T-helper 2 cell treated with Interferon-gamma antibody and Interleukin-4, amounts not matched to agents 5 μg/mL and 100 μg/mL, for 36 hours (primary cell): ENCODE measurements around the gene ZDHHC4.

Source experiments
- DNase-seq: peaks from one replicate; pipeline ENCODE4 v3.0.0; 2021; ENCODE audit warnings: low spot score
- H3K27ac Mint-ChIP-seq: one replicate; pipeline ENCODE4 v1.8.0; 2021; ENCODE audit warnings: mild to moderate bottlenecking, mixed read lengths
- H3K27me3 Mint-ChIP-seq: one replicate; pipeline ENCODE4 v1.8.0; 2021; ENCODE audit warnings: low read depth, mixed read lengths
- H3K36me3 Mint-ChIP-seq: one replicate; pipeline ENCODE4 v1.8.0; 2021; ENCODE audit warnings: low read depth, mixed read lengths
- H3K4me1 Mint-ChIP-seq: one replicate; pipeline ENCODE4 v1.8.0; 2021; ENCODE audit warnings: low read depth, mixed read lengths
- H3K4me3 Mint-ChIP-seq: one replicate; pipeline ENCODE4 v1.8.0; 2022; ENCODE audit warnings: mild to moderate bottlenecking, moderate library complexity, mixed read lengths
- H3K9me3 Mint-ChIP-seq: one replicate; pipeline ENCODE4 v1.8.0; 2021; ENCODE audit warnings: mixed read lengths

The ZDHHC4 gene

DNA sequence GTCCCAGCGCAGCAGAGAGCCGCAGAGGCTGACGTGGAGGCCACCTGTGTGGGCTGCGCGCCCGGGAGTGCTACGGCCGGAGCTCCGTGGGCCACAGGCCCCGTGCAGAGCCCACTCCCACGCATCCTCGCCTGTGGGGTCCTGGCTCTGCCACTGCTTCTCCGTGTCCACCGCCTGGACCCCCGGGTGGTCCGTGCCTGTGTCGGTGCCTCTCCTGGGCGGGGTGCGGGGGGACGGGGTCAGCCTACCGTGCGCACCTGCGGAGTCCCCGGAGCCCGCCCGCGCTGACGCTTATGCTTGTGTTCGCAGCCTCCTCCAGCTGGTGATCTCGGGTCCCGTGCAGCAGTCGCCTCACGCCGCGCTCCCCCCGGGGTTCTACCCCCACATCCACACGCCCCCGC is 30.4 kb downstream of the ZDHHC4 start:
- no peak overlapping the region for H3K27ac Mint-ChIP-seq
- no peak for DNase-seq
- H3K36me3 Mint-ChIP-seq = peaks cover 19% of the 10 kb centered on the region
- H3K4me1 Mint-ChIP-seq = no peaks in the 10 kb centered on the region
- H3K4me3 Mint-ChIP-seq = no peak overlapping the region
- H3K9me3 Mint-ChIP-seq = no peaks in the 10 kb centered on the region
- peaks cover 2% of the 10 kb centered on the region for H3K27me3 Mint-ChIP-seq

DNA sequence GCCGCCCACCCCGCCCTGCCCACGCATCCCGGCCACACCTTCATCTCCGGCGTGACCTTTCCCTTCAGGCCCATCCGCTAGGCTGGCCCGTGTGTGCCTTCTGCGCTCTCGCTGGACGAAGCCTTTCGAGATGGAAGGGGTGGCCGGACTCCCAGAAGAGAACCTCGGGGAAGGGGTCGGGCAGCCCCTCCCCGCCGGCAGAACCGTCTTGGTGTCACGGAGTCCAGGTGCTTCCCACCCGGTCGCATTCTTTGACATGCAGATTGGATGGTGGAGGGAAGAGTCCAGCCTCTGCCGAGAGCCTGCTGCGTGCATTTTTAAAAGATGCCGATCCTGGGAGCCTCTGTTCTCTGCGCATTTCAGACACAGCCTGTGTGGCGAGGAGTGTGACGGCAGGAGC is 30.8 kb downstream of the ZDHHC4 start:
- H3K4me3 Mint-ChIP-seq = no peak overlapping the region
- no peaks in the 10 kb centered on the region for H3K4me1 Mint-ChIP-seq
- peaks cover 18% of the 10 kb centered on the region for H3K36me3 Mint-ChIP-seq
- H3K27me3 Mint-ChIP-seq = peaks cover 6% of the 10 kb centered on the region
- no peaks in the 10 kb centered on the region for H3K9me3 Mint-ChIP-seq
- no peak overlapping the region for H3K27ac Mint-ChIP-seq
- DNase-seq = no peak

DNA sequence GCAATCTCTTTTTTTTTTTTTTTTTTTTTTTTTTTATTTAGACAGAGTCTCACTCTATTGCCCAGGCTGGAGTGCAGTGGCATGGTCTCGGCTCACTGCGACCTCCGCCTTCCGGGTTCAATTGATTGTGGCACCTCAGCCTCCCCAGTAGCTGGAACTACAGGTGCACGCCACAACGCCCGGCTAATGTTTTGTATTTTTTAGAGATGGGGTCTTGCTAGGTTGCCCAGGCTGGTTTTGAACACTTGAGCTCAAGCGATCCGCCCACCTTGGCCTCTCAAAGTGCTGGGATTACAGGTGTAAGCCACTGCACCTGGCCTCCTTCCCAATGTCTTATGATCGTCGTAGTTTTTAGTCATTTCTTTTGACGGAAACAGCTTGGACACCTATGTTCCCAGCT is 31.5 kb downstream of the ZDHHC4 start:
- no peak for DNase-seq
- Mint-ChIP-seq H3K4me1 (no peaks in the 10 kb centered on the region), H3K27ac (no peak overlapping the region), H3K9me3 (no peaks in the 10 kb centered on the region), H3K36me3 (peaks cover 14% of the 10 kb centered on the region), H3K27me3 (peaks cover 8% of the 10 kb centered on the region), H3K4me3 (no peak overlapping the region)

DNA sequence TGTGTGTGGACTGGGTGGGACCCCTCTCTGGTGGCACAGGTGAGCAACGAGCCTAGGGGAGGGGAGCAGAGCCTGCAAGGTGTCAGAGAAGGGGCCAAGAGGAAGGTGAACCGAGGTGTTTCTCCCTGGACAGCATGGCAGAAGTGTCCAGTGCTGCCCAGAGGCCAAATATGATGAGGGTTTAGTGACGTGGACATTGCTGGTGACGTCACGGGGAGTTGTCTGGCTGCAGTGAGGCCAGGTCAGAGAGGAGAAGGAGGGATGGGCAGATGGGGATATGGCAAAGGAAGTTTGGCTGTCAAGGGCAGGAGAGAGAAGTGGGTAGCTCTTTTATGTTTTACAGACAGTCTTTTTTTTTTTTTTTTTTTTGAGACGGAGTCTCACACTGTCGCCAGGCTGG is 35.6 kb downstream of the ZDHHC4 start:
- Mint-ChIP-seq H3K27ac (no peak overlapping the region), H3K36me3 (peaks cover 2% of the 10 kb centered on the region), H3K4me1 (peaks cover 3% of the 10 kb centered on the region), H3K27me3 (peaks cover 32% of the 10 kb centered on the region), H3K4me3 (no peak overlapping the region), H3K9me3 (no peaks in the 10 kb centered on the region)
- no peak for DNase-seq

DNA sequence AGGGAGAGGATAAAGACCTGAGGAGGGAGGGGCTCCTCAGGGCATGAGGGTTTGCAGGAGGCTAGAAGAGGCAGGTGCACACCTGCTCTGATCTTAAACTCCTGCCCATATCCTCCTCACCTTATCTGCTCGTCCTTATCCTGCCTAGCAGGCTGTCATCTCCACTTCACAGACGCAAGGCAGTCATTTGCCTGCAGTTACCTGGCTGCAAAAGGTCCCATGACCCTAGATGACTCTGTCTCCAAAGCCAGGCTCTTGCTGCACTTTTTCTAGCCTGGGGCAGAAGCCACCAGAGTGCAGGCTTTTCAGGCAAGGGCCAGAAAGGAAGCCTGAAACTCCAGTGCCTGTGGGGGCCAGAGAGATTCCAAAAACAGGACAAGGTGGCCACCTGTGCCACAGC is 36.5 kb downstream of the ZDHHC4 start:
- no peak overlapping the region for H3K27ac Mint-ChIP-seq
- no peak overlapping the region for H3K4me3 Mint-ChIP-seq
- no peaks in the 10 kb centered on the region for H3K9me3 Mint-ChIP-seq
- H3K4me1 Mint-ChIP-seq = peaks cover 3% of the 10 kb centered on the region
- no peak for DNase-seq
- peaks cover 2% of the 10 kb centered on the region for H3K36me3 Mint-ChIP-seq
- peaks cover 40% of the 10 kb centered on the region for H3K27me3 Mint-ChIP-seq

DNA sequence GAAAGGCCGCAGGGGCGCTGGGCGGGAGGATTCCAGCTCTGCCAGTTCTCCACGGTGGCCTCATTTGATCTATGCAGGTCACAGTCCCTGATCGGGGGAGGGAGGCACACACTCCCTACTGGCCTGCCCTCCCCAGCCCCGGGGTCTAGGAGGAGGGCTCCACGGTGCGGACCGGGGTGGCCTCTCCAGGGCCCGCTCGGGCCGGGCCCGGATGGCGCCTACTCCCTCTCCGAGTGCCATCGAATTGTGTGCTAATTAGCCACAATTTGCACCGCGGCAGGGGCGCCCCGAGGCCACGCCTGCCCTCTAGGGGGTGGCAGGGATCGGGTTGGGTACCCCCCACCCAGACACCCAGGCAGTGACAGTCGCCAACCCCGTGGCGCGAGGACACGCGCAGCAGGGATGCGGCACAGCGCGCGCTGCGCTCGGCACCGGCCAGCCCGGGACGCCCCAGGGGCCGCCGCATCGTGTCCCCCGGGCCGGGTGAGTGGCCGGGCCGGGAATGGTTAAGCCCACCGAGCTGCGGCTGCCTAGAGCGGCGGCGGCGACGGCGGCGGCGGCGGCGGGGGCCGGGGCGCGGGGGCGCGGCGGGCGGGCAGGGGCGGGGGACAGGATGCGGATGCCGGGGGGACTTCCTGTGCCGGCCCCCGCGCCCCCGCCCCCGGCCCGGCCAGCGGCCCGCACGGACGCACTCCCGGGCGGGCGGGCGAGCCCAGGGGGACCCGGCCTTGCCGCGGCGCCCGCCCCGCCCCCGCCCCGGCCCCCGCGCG is 37.9 kb downstream of the ZDHHC4 start, which contains the start of gene ZNF853:
Gene ZNF853, plus strand, starts transcription at position 658 of the 770 bp plus-strand sequence. CDS start 565 bp downstream, outside the sequence.
- Mint-ChIP-seq H3K9me3 (no peaks in the 10 kb centered on the region), H3K27me3 (peaks cover 45% of the 10 kb centered on the region), H3K4me3 (peak within 1 kb of the TSS; percentile 77), H3K36me3 (peaks cover 2% of the 10 kb centered on the region), H3K4me1 (peaks cover 10% of the 10 kb centered on the region), H3K27ac (peak within 1 kb of the TSS; percentile 36)
- no peak for DNase-seq

DNA sequence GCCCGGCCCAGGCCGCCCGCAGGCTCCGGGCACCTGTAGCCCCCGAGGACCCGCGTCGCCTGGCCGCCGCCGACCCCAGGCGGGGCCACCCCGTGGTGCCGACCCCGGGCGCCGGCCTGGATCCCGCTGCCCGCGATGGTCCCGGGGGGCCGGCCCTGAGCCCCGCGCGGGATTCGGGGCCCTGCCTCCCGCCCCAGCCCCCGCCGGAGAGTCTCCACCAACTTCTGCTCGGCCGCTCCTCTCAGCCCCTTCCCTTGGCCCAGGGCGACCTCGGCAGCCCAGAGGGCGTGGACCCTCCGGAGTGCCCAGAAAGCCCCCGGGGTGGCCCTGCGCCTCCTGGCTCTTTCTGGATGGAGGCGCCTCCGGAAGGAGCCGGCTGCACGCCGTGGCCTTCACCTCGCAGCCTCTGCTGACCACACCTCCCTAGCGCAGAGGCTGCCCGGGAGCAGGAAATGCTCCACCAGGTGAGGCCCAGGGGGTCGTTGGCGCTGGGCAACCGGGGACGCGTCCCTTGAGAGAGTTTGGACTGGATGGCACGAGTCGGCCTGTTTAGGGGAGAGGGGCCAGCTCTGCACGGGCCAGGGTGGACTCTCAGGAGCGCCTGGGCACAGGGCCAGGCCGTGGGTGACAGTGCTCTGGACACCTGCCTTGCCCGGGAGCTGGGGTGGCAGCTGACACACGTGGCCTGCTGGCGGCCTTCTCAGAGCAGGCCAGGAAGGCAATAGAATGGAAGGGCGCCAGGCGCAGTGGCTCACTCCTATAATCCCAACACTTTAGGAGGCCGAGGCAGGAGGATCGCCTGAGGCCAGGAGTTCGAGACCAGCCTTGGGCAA is 38.7 kb downstream of the ZDHHC4 start:
- H3K27ac Mint-ChIP-seq = no peak overlapping the region
- H3K4me3 Mint-ChIP-seq = no peak overlapping the region
- H3K27me3 Mint-ChIP-seq = peaks cover 47% of the 10 kb centered on the region
- peaks cover 11% of the 10 kb centered on the region for H3K4me1 Mint-ChIP-seq
- no peak for DNase-seq
- no peaks in the 10 kb centered on the region for H3K9me3 Mint-ChIP-seq
- H3K36me3 Mint-ChIP-seq = peaks cover 2% of the 10 kb centered on the region

DNA sequence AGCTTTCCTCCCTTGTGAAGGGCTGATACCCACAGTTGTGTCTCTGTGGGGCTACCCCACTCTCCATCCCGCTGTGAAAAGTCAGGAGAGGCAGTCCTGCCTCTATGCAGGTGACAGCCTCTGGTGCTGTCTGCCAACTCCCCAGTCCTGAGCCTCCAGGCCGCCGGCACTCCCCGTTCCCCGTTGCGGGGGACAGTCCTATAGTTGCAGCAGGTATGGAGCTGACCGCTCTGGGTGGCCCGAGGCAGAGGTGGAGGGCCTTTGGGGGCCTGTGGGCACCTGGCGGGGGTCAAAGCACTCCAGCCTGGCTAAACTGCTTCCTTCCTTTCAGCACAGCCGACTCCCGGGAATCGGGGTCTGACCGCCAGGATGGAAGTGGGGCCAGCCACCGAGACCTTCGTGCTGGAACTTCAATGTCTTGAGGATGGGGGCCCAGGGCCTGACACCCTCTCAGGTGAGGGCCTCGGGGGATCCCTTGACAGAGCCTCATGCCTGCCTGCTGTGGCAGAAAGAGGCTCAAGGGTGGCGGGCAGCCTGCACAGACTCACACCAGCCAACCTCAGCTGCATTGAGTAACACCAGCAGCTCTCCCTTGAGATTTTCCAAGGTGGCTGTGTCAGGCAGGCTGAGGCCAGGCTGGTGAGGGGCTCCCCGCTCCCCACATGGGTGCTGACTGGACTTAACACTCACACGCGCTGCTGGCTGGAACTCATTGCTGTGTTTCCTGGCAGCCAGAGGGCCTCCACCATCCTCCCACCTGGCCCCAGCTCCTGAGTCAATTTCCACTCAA is 39.8 kb downstream of the ZDHHC4 start:
- H3K9me3 Mint-ChIP-seq = no peaks in the 10 kb centered on the region
- H3K36me3 Mint-ChIP-seq = peaks cover 2% of the 10 kb centered on the region
- peaks cover 49% of the 10 kb centered on the region for H3K27me3 Mint-ChIP-seq
- H3K27ac Mint-ChIP-seq = no peak overlapping the region
- no peak overlapping the region for H3K4me3 Mint-ChIP-seq
- no peak for DNase-seq
- peaks cover 15% of the 10 kb centered on the region for H3K4me1 Mint-ChIP-seq

DNA sequence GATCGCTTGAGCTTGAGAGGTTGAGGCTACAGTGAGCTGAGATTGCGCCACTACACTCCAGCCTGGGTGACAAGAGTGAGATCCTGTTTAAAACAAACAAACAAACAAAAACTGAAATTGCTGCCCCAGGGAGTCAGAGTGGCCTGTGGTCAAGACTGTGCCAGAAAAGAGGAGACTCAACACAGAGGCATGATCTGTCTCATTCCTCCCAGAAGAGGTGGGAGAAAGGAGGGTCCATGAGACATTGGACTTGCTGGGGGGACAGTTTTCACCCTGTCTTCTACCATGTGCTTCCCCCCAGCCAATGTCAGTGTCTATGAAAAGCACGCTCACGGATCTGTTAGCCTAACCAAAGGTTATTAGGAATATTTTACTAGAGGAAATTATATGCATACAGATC is 41.4 kb downstream of the ZDHHC4 start:
- peaks cover 15% of the 10 kb centered on the region for H3K4me1 Mint-ChIP-seq
- peaks cover 2% of the 10 kb centered on the region for H3K36me3 Mint-ChIP-seq
- no peak overlapping the region for H3K27ac Mint-ChIP-seq
- H3K4me3 Mint-ChIP-seq = no peak overlapping the region
- peaks cover 43% of the 10 kb centered on the region for H3K27me3 Mint-ChIP-seq
- no peaks in the 10 kb centered on the region for H3K9me3 Mint-ChIP-seq
- DNase-seq = no peak

DNA sequence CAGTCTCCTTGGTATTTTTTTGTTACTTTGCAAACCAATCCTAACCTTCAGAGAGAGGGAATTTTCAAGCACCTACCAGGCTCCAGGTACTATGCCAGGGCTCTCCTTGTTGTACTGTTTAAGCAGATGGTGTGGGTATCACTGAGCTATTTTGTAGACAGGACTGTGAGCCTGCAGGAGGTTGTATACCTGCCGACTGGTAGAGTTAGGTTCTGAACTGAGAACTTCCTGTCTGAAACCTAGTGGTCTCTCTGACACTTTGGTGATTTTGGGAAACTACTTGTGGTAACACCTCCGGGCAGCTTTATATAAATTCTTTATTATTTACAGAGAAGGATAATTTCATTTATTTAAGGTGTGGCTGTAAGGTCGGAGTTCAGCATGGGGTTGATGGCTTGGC is 42.7 kb downstream of the ZDHHC4 start:
- H3K27ac Mint-ChIP-seq = no peak overlapping the region
- H3K4me3 Mint-ChIP-seq = no peak overlapping the region
- H3K4me1 Mint-ChIP-seq = peaks cover 20% of the 10 kb centered on the region
- peaks cover 32% of the 10 kb centered on the region for H3K27me3 Mint-ChIP-seq
- no peaks in the 10 kb centered on the region for H3K36me3 Mint-ChIP-seq
- DNase-seq = no peak
- no peaks in the 10 kb centered on the region for H3K9me3 Mint-ChIP-seq

DNA sequence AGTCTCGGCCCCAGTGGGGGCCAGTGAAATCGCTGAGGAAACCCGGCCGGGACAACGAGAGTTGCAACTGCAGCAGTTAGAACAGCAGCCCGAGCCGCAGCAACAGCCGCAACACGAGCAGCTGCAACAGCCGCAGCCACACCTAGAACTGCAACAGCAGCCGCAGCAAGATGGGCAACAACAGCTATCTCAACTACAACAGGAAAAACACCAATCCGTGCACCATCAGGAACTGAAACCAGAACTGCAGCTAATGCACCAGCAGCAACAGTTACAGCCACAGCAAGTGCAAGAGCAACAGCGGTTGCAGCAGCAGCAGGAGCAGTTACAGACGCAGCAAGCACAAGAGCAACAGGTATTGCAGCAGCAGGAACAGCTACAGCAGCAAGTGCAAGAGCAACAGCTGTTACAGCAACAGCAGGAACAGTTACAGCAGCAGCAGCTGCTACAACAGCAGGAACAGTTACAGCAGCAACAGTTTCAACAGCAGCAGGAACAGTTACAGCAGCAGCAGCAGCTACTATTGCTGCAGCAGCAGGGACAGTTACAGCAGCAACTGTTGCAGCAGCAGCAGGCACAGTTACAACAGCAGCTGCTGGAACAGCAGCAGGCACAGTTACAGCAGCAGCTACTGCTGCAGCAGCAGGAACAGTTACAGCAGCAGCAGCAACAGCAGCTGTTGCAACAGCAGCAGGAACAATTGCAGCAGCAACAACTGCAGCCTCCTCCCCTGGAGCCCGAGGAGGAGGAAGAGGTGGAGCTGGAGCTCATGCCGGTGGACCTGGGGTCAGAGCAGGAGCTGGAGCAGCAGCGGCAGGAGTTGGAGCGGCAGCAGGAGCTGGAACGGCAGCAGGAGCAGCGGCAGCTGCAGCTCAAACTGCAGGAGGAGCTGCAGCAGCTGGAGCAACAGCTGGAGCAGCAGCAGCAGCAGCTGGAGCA is 44.2 kb downstream of the ZDHHC4 start:
- Mint-ChIP-seq H3K4me1 (peaks cover 20% of the 10 kb centered on the region), H3K27me3 (peaks cover 25% of the 10 kb centered on the region), H3K36me3 (no peaks in the 10 kb centered on the region), H3K4me3 (no peak overlapping the region), H3K9me3 (no peaks in the 10 kb centered on the region), H3K27ac (no peak overlapping the region)
- DNase-seq = no peak

DNA sequence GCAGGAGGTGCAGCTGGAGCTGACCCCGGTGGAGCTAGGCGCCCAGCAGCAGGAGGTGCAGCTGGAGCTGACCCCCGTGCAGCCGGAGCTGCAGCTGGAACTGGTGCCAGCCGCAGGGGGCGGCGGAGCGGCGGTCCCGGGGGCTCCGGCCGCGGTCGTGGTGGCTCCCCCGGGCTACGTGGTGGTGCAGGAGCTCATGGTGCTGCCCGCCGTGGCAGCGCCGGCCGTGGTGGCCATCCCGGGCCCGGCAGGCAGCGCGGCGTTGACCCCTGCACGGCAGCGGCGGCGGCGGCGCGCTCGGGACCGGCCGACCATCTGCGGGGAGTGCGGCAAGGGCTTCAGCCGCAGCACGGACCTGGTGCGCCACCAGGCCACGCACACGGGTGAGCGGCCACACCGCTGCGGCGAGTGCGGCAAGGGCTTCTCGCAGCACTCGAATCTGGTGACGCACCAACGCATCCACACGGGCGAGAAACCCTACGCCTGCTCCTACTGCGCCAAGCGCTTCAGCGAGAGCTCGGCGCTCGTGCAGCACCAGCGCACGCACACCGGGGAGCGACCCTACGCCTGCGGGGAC is 45.0 kb downstream of the ZDHHC4 start:
- Mint-ChIP-seq H3K4me3 (no peak overlapping the region), H3K4me1 (peaks cover 20% of the 10 kb centered on the region), H3K27ac (no peak overlapping the region), H3K36me3 (no peaks in the 10 kb centered on the region), H3K27me3 (peaks cover 22% of the 10 kb centered on the region), H3K9me3 (no peaks in the 10 kb centered on the region)
- DNase-seq = no peak
